ENCODE results near the gene ADM.

DNA sequence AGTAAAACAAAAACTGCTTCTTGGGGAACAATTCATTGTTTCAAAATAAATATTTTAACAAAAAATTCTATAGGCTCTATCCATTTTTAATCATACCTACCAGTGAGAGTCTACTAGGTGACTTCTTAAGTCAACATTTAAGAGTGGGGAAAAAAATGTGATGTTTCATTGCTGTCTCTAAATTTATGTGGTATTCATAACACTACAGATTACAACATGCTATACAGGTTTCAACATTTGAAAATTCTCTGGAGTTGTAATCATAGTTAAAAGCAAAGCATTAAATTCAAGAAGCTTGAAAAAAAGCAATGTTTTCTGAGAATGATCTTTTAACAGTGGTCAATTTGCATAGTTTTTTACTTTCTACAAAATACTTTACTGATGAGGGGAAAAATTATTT, 29.2 kb upstream of the ADM start:
- TF ChIP-seq, protein P1, sequence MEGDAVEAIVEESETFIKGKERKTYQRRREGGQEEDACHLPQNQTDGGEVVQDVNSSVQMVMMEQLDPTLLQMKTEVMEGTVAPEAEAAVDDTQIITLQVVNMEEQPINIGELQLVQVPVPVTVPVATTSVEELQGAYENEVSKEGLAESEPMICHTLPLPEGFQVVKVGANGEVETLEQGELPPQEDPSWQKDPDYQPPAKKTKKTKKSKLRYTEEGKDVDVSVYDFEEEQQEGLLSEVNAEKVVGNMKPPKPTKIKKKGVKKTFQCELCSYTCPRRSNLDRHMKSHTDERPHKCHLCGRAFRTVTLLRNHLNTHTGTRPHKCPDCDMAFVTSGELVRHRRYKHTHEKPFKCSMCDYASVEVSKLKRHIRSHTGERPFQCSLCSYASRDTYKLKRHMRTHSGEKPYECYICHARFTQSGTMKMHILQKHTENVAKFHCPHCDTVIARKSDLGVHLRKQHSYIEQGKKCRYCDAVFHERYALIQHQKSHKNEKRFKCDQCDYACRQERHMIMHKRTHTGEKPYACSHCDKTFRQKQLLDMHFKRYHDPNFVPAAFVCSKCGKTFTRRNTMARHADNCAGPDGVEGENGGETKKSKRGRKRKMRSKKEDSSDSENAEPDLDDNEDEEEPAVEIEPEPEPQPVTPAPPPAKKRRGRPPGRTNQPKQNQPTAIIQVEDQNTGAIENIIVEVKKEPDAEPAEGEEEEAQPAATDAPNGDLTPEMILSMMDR (IDR thresholded peaks at IDR 0.05; ENCODE audit: low read depth, low read length): no peak
- TF ChIP-seq POLR2A (IDR thresholded peaks at IDR 0.05; ENCODE audit: extremely low read depth, insufficient read length): no peak
- TF ChIP-seq, protein P2, sequence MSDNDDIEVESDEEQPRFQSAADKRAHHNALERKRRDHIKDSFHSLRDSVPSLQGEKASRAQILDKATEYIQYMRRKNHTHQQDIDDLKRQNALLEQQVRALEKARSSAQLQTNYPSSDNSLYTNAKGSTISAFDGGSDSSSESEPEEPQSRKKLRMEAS (IDR thresholded peaks at IDR 0.05; ENCODE audit: low read depth, low read length): no peak
